Limb (tissue), 2 donors: ENCODE data around the gene NCOA3.

Experiments used
- DNase-seq, 2 donors: peaks; one replicate each; pipeline ENCODE4 v3.0.0-alpha.2; 2016; ENCODE audit errors: extremely low spot score in 2 of 2

The NCOA3 gene

GRCh38 chr20:47703748-47704147, 202.1 kb downstream of the NCOA3 start:
- DNase-seq = no peak

GRCh38 chr20:47704746-47705496, 203.2 kb downstream of the NCOA3 start:
- no peak for DNase-seq

GRCh38 chr20:47705497-47705856, 203.8 kb downstream of the NCOA3 start:
- DNase-seq = no peak

- DNase-seq = no peak
Observed at GRCh38 chr20:47706345-47706744, 204.7 kb downstream of the NCOA3 start.
